Astrocyte of the hippocampus (primary cell): ENCODE results near the gene ESPL1.
A peak's percentile ranks its signal among the peaks of the same experiment; 100 is the strongest.

Source experiments
- DNase-seq: peaks from one replicate; pipeline ENCODE4 v3.0.0; 2011; ENCODE audit warnings: low read depth, low spot score

The ESPL1 gene

GRCh38 chr12:53336181-53336681 lies 68.1 kb downstream of the ESPL1 start, which contains the start of gene SP7:
Gene SP7 (minus strand): TSS chr12:53336354. CDS start chr12:53335646, 708 bp downstream.
- peak; percentile 57 for DNase-seq

GRCh38 chr12:53338017-53338416 lies 69.9 kb downstream of the ESPL1 start:
- no peak for DNase-seq

GRCh38 chr12:53338916-53339315 lies 70.8 kb downstream of the ESPL1 start:
- DNase-seq = no peak

- no peak for DNase-seq
These were observed 72.3 kb downstream of the ESPL1 start for GRCh38 chr12:53340398-53340797.
